ENCODE measurements around the gene TTC3.

The TTC3 gene

GRCh38 chr21:37227071-37228002 is 154.3 kb downstream of the TTC3 start:
- DNase-seq, result no peak

GRCh38 chr21:37228003-37228400 is 154.9 kb downstream of the TTC3 start:
- no peak for DNase-seq

- no peak for DNase-seq
Observed at GRCh38 chr21:37230632-37231248, 157.7 kb downstream of the TTC3 start.

GRCh38 chr21:37231249-37231645 is 158.2 kb downstream of the TTC3 start:
- DNase-seq, result no peak

GRCh38 chr21:37231671-37232070 is 158.6 kb downstream of the TTC3 start:
- DNase-seq, result no peak

- no peak for DNase-seq
Observed at GRCh38 chr21:37232274-37233018, 159.4 kb downstream of the TTC3 start.

- DNase-seq, result no peak
Observed at GRCh38 chr21:37233551-37234146, 160.6 kb downstream of the TTC3 start.

- no peak for DNase-seq
Observed at GRCh38 chr21:37237346-37237745, 164.3 kb downstream of the TTC3 start.

- DNase-seq, result no peak
Observed at GRCh38 chr21:37237764-37238163, 164.7 kb downstream of the TTC3 start.

- no peak for DNase-seq
Observed at GRCh38 chr21:37240978-37241377, 167.9 kb downstream of the TTC3 start.

- DNase-seq, result no peak
Observed at GRCh38 chr21:37241426-37241825, 168.4 kb downstream of the TTC3 start.

- no peak for DNase-seq
Observed at GRCh38 chr21:37243961-37244360, 170.9 kb downstream of the TTC3 start.

GRCh38 chr21:37244501-37245095 is 171.5 kb downstream of the TTC3 start:
- DNase-seq, result no peak

- no peak for DNase-seq
Observed at GRCh38 chr21:37245151-37245550, 172.1 kb downstream of the TTC3 start.

GRCh38 chr21:37248298-37248697 is 175.2 kb downstream of the TTC3 start:
- no peak for DNase-seq

GRCh38 chr21:37249112-37249904 is 176.3 kb downstream of the TTC3 start:
- no peak for DNase-seq

GRCh38 chr21:37251294-37251634 is 178.2 kb downstream of the TTC3 start:
- no peak for DNase-seq
